ENCODE results near the gene COL2A1. TPM values are rescaled to one million over a fixed set of nuclear protein-coding genes. Genes with fewer than 3 reads are reported as not detected.

Gene COL2A1
- total and polyA plus RNA-seq, 9 of the 15 experiments (the other 6 are each of a cell fraction or from before 2014, with no cell fraction given) = 0.46 TPM; not detected in 8

- CTCF ChIA-PET (ENCODE audit: low intra/inter-chr PET ratio) = no interaction called here
- Histone ChIP-seq H3K9ac (ENCODE audit: insufficient read depth in 1 of 2, low read depth in 2 of 2, low read length in 2 of 2) (no peak overlapping the region), H3K4me2 (ENCODE audit: insufficient read depth, low read length) (no peak overlapping the region), H4K20me1 (replicated peaks; ENCODE audit: control insufficient read depth, insufficient read depth, low read length) (no peaks in the 10 kb centered on the region; the same call in 1 of the 2 replicates), H3K27me3 (ENCODE audit: control insufficient read depth in 2 of 2, insufficient read depth in 2 of 2, low read length in 2 of 2) (peaks cover 47 to 58% of the 10 kb centered on the region in 2 experiments), H3K9me3 (replicated peaks; ENCODE audit: control insufficient read depth, insufficient read depth, low read depth, low read length) (no peaks in the 10 kb centered on the region), H3K9me1 (ENCODE audit: control insufficient read depth, insufficient read depth, low read length) (no peaks in the 10 kb centered on the region), H3K36me3 (ENCODE audit: control insufficient read depth, insufficient read depth, low read length) (no peaks in the 10 kb centered on the region), H2AFZ (ENCODE audit: low read depth, low read length) (no peak overlapping the region), H3K27ac (ENCODE audit: extremely low read depth, low read depth, low read length) (no peak overlapping the region), H3K4me3 (no peak overlapping the region), H3K4me1 (replicated peaks in 1 of 2; ENCODE audit: control insufficient read depth in 2 of 2, insufficient read depth in 2 of 2, low read length in 2 of 2) (no peaks in the 10 kb centered on the region), H3K79me2 (ENCODE audit: control insufficient read depth, insufficient read depth, low read length) (no peaks in the 10 kb centered on the region)
- ATAC-seq (no peak), DNase-seq (ENCODE audit: extremely low read depth in 1 of 4, low spot score in 3 of 4) (no peak), FAIRE-seq (no peak)
- 2% methylated on average over 8 of the region's 8 CpGs for WGBS (ENCODE audit: insufficient coverage, low coverage, missing lambda C conversion rate)
- in situ Hi-C loops (cut with MboI) = no loop called here
- intact Hi-C loops (cut with micrococcal nuclease) = no loop called here
- no TSS peak for BruUV-seq (replicated peaks)
- POLR2A ChIA-PET = interaction anchor here (1.0 to 1.8 kb wide), 3 partner anchors 11 to 12 kb away, joined by 4 to 6 read pairs (median 5); no protein-coding TSS in a partner anchor
- TF ChIP-seq ZNF740 (CRISPR knock-in tag; IDR thresholded peaks at IDR 0.05) (no peak), ZNF740 (tag; IDR thresholded peaks at IDR 0.05) (no peak), DIDO1 (tag; IDR thresholded peaks at IDR 0.05; ENCODE audit: low read depth) (no peak), GATAD2A (IDR thresholded peaks at IDR 0.05) (no peak), NCOA1 (IDR thresholded peaks at IDR 0.05; ENCODE audit: low read depth) (no peak), MITF (IDR thresholded peaks at IDR 0.05) (no peak), KLF13 (tag; IDR thresholded peaks at IDR 0.05; ENCODE audit: borderline replicate concordance, low read depth) (no peak), ZNF318 (IDR thresholded peaks at IDR 0.05; ENCODE audit: borderline replicate concordance in 1 of 2, low read depth in 1 of 2) (no peak), ATF4 (CRISPR knock-in tag; IDR thresholded peaks at IDR 0.05) (no peak), PPARD (CRISPR knock-in tag; IDR thresholded peaks at IDR 0.05) (no peak)
Measured at GRCh38 chr12:48016373-48017020, 12.2 kb upstream of the COL2A1 start.
